ENCODE data around the gene APOBEC3B. TPM values are rescaled to one million over a fixed set of nuclear protein-coding genes. Genes with fewer than 3 reads are reported as not detected.
A peak's percentile ranks its signal among the peaks of the same experiment; 100 is the strongest.
"Not testable (repeated sequence)": the region's sequence is repeated elsewhere in the genome, so short reads cannot be mapped to it uniquely, and the experiment has no call there.

The APOBEC3B gene
- polyA plus RNA-seq, 2 donors: 3.4 to 4.6 TPM

GRCh38 chr22:38971791-38972190, 10.4 kb upstream of the APOBEC3B start:
- Histone ChIP-seq H3K27me3 (ENCODE audit: control insufficient read depth in 1 of 2, insufficient read depth in 2 of 2, low read length in 2 of 2) (no peaks in the 10 kb centered on the region), H3K4me3 (ENCODE audit: low read depth in 1 of 2, low read length in 2 of 2) (no peak overlapping the region), H3K4me1 (ENCODE audit: control insufficient read depth in 2 of 2, insufficient read depth in 2 of 2, low read length in 1 of 2) (no peaks in the 10 kb centered on the region), H3K27ac (ENCODE audit: low read depth in 2 of 2, low read length in 1 of 2) (no peak overlapping the region), H3K36me3 (ENCODE audit: control insufficient read depth in 2 of 2, insufficient read depth in 2 of 2, low read length in 1 of 2) (no peaks in the 10 kb centered on the region), H3K9me3 (ENCODE audit: control insufficient read depth in 2 of 2, insufficient read depth in 1 of 2, low read depth in 1 of 2, low read length in 1 of 2) (no peaks in the 10 kb centered on the region)
- WGBS, 2 donors: 82 to 84% methylated on average over 3 of the region's 3 CpGs

DNA sequence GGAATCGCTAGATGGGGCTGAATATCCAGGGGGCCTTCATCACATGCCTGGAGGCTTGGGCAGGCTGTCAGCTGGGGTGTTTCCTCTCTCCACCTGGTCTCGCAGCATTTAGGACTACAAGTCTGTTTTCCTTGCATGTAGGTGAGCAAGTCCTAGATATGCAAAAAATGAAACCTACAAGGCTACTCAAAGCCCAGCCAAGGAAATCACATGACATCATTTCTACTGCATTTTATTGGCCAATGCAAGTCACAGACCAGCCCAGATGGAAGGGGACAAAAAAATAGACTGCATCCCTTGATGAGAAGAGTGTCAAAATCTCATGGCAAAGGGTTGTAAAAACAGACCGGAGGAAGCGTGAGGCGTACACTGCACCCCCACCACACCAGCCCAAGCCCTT, 9.6 kb upstream of the APOBEC3B start:
- 90 to 95% methylated on average over 5 of the region's 5 CpGs for WGBS, 2 donors
- Histone ChIP-seq H3K27ac (ENCODE audit: low read depth in 2 of 2, low read length in 1 of 2) (no peak overlapping the region), H3K27me3 (ENCODE audit: control insufficient read depth in 1 of 2, insufficient read depth in 2 of 2, low read length in 2 of 2) (no peaks in the 10 kb centered on the region)

DNA sequence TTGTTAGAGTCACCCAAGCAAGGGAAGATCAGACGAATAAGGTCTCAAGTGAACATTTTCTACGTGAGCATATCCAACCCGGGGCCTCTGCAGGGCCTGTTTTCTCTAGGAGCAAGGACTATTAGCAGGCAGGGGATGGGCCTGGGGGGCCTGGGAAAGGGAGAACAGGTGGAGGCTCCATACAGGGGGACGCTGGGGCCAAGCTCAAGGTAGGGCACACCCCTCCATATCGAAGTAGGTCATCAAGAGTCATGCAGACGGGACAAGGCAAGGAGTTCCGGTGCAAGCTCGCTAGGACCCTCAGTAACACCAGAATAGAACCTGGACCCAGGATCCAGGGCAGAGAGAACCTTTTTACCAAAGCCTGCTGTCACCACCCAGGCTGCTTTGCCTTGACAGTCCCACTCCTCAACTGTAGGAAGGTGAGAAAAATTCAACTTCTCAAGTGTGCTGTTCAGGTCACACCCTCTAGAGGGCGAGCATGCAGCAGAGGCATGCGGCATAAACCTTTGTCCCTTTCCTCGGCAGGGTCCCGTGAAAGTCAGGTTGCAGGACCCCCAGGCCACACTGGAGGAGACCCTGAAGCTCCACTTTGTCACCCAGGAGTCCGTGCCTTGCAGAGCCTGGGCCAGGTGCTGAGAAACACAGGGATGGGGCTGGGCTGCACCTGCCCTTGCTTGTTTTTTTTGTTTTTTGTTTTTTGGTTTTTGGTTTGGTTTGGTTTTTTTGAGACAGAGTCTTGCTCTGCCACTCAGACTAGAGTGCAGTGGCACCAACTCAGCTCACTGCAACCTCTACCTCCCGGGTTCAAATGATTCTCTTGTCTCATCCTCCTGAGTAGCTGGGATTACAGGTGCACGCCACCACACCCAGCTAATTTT, 8.6 kb upstream of the APOBEC3B start:
- Histone ChIP-seq H3K4me3 (ENCODE audit: low read depth in 1 of 2, low read length in 2 of 2) (no peak overlapping the region), H3K4me1 (ENCODE audit: control insufficient read depth in 2 of 2, insufficient read depth in 2 of 2, low read length in 1 of 2) (no peaks in the 10 kb centered on the region), H3K36me3 (ENCODE audit: control insufficient read depth in 2 of 2, insufficient read depth in 2 of 2, low read length in 1 of 2) (no peaks in the 10 kb centered on the region), H3K27me3 (ENCODE audit: control insufficient read depth in 1 of 2, insufficient read depth in 2 of 2, low read length in 2 of 2) (no peaks in the 10 kb centered on the region), H3K9me3 (ENCODE audit: control insufficient read depth in 2 of 2, insufficient read depth in 1 of 2, low read depth in 1 of 2, low read length in 1 of 2) (no peaks in the 10 kb centered on the region), H3K27ac (ENCODE audit: low read depth in 2 of 2, low read length in 1 of 2) (no peak overlapping the region)
- 42 to 46% methylated on average over 15 of the region's 15 CpGs for WGBS, 2 donors

More for the DNA sequence above, 9.6 kb upstream of the APOBEC3B start:
- no peaks in the 10 kb centered on the region for H3K9me3 ChIP-seq (ENCODE audit: control insufficient read depth in 2 of 2, insufficient read depth in 1 of 2, low read depth in 1 of 2, low read length in 1 of 2)
- no peaks in the 10 kb centered on the region for H3K36me3 ChIP-seq (ENCODE audit: control insufficient read depth in 2 of 2, insufficient read depth in 2 of 2, low read length in 1 of 2)
- H3K4me3 ChIP-seq (ENCODE audit: low read depth in 1 of 2, low read length in 2 of 2): no peak overlapping the region
- H3K4me1 ChIP-seq (ENCODE audit: control insufficient read depth in 2 of 2, insufficient read depth in 2 of 2, low read length in 1 of 2): no peaks in the 10 kb centered on the region

DNA sequence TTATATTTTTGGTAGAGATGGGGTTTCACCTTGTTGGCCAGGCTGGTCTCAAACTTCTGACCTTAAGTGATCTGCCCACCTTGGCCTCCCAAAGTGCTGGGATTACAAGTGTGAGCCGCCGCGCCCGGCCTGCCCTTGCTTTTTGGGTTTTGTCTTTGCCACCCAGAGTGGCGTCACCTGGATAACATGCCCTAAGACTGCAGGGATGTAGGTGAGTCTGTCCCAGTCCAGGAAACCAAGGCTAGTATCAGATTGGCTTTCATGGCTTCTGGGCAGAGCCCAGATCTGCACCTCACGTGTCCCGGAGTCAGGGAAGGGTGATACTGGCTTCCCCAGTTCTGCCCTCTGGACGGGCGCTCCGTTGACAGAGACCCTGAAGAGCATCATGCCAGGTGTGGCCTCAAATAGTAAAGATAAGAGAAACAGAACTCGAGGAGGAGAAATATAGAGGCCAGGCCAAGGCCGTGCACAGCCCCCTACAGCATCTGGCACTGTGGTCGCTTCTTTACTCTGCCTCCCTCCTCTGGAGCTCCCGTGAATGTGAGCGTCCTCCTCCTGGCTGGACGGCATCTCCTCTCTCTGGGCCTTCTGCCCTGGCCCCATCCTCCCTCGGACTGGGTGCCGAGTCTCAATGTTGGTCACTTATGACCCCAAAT, 7.8 kb upstream of the APOBEC3B start:
- 87 to 88% methylated on average over 18 of the region's 18 CpGs for WGBS, 2 donors
- no peaks in the 10 kb centered on the region for H3K27me3 ChIP-seq (ENCODE audit: control insufficient read depth in 1 of 2, insufficient read depth in 2 of 2, low read length in 2 of 2)
- no peak overlapping the region for H3K4me3 ChIP-seq (ENCODE audit: low read depth in 1 of 2, low read length in 2 of 2)
- no peak overlapping the region for H3K27ac ChIP-seq (ENCODE audit: low read depth in 2 of 2, low read length in 1 of 2)
- H3K4me1 ChIP-seq (ENCODE audit: control insufficient read depth in 2 of 2, insufficient read depth in 2 of 2, low read length in 1 of 2): no peaks in the 10 kb centered on the region
- no peaks in the 10 kb centered on the region for H3K36me3 ChIP-seq (ENCODE audit: control insufficient read depth in 2 of 2, insufficient read depth in 2 of 2, low read length in 1 of 2)
- no peaks in the 10 kb centered on the region for H3K9me3 ChIP-seq (ENCODE audit: control insufficient read depth in 2 of 2, insufficient read depth in 1 of 2, low read depth in 1 of 2, low read length in 1 of 2)

GRCh38 chr22:38974826-38975175, 7.3 kb upstream of the APOBEC3B start:
- no peaks in the 10 kb centered on the region for H3K9me3 ChIP-seq (ENCODE audit: control insufficient read depth in 2 of 2, insufficient read depth in 1 of 2, low read depth in 1 of 2, low read length in 1 of 2)
- no peak overlapping the region for H3K27ac ChIP-seq (ENCODE audit: low read depth in 2 of 2, low read length in 1 of 2)
- WGBS, 2 donors: 90 to 91% methylated on average over 7 of the region's 7 CpGs
- no peak overlapping the region for H3K4me3 ChIP-seq (ENCODE audit: low read depth in 1 of 2, low read length in 2 of 2)
- H3K36me3 ChIP-seq (ENCODE audit: control insufficient read depth in 2 of 2, insufficient read depth in 2 of 2, low read length in 1 of 2): no peaks in the 10 kb centered on the region
- H3K4me1 ChIP-seq (ENCODE audit: control insufficient read depth in 2 of 2, insufficient read depth in 2 of 2, low read length in 1 of 2): no peaks in the 10 kb centered on the region
- no peaks in the 10 kb centered on the region for H3K27me3 ChIP-seq (ENCODE audit: control insufficient read depth in 1 of 2, insufficient read depth in 2 of 2, low read length in 2 of 2)

DNA sequence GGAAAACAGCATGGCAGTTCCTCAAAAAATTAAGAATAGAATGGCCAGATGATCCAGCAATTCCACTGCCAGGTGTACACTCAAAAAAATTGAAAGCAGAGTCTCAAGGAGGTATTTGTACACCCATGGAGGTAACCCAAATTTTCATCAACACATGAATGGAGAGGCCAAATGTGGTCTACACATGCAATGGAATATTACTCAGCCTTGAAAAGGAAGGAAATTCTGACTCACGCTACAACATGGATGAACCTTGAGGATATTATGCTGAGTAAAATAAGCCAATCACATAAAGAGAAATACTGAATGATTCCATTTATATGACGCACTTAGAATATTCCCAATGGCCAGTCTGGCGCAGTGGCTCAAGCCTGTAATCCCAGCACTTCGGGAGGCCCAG, 4.9 kb upstream of the APOBEC3B start:
- not testable (repeated sequence) for H3K27ac ChIP-seq (ENCODE audit: low read depth in 2 of 2, low read length in 1 of 2); H3K27me3 ChIP-seq (ENCODE audit: control insufficient read depth in 1 of 2, insufficient read depth in 2 of 2, low read length in 2 of 2); H3K4me3 ChIP-seq (ENCODE audit: low read depth in 1 of 2, low read length in 2 of 2); H3K9me3 ChIP-seq (ENCODE audit: control insufficient read depth in 2 of 2, insufficient read depth in 1 of 2, low read depth in 1 of 2, low read length in 1 of 2); H3K4me1 ChIP-seq (ENCODE audit: control insufficient read depth in 2 of 2, insufficient read depth in 2 of 2, low read length in 1 of 2); H3K36me3 ChIP-seq (ENCODE audit: control insufficient read depth in 2 of 2, insufficient read depth in 2 of 2, low read length in 1 of 2)
- WGBS, 2 donors: 95 to 96% methylated on average over 4 of the region's 4 CpGs

- not testable (repeated sequence) for H3K27me3 ChIP-seq (ENCODE audit: control insufficient read depth in 1 of 2, insufficient read depth in 2 of 2, low read length in 2 of 2); H3K4me3 ChIP-seq (ENCODE audit: low read depth in 1 of 2, low read length in 2 of 2); H3K4me1 ChIP-seq (ENCODE audit: control insufficient read depth in 2 of 2, insufficient read depth in 2 of 2, low read length in 1 of 2); H3K36me3 ChIP-seq (ENCODE audit: control insufficient read depth in 2 of 2, insufficient read depth in 2 of 2, low read length in 1 of 2); H3K9me3 ChIP-seq (ENCODE audit: control insufficient read depth in 2 of 2, insufficient read depth in 1 of 2, low read depth in 1 of 2, low read length in 1 of 2); H3K27ac ChIP-seq (ENCODE audit: low read depth in 2 of 2, low read length in 1 of 2)
- WGBS, 2 donors: 56 to 65% methylated on average over 10 of the region's 10 CpGs
These were observed 1.6 kb upstream of the APOBEC3B start for GRCh38 chr22:38980587-38980986.

- Histone ChIP-seq H3K27me3 (ENCODE audit: control insufficient read depth in 1 of 2, insufficient read depth in 2 of 2, low read length in 2 of 2) (no peaks in the 10 kb centered on the region), H3K4me3 (ENCODE audit: low read depth in 1 of 2, low read length in 2 of 2) (peak overlapping the region in 1 of 2 donors; percentile 31), H3K4me1 (ENCODE audit: control insufficient read depth in 2 of 2, insufficient read depth in 2 of 2, low read length in 1 of 2) (peaks cover 2 to 3% of the 10 kb centered on the region in 2 donors), H3K9me3 (ENCODE audit: control insufficient read depth in 2 of 2, insufficient read depth in 1 of 2, low read depth in 1 of 2, low read length in 1 of 2) (no peaks in the 10 kb centered on the region), H3K27ac (ENCODE audit: low read depth in 2 of 2, low read length in 1 of 2) (peak overlapping the region; percentile 63 to 82), H3K36me3 (ENCODE audit: control insufficient read depth in 2 of 2, insufficient read depth in 2 of 2, low read length in 1 of 2) (no peaks in the 10 kb centered on the region)
- WGBS, 2 donors: 16 to 23% methylated on average over 27 of the region's 27 CpGs
These were observed 849 bp upstream of the APOBEC3B start for GRCh38 chr22:38981005-38981991.

DNA sequence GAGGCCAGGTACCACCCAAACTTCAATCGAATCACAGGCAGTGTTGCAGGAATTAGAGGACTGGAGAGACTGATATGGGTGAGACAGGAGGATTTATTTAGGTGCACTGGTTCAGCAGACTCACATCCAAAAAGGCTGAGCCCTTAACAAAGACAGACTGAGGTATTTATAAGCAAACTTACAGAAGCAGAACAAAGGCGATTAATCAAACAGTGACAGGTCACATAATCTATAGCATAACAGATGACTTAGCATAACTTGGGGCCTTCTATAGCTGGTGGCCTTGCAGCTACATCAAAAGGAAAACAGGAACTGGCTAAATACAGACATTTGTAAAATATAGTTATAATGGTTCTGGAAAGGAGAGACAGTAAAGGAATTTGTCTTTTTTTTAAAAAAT, 2.1 kb downstream of the APOBEC3B start:
- Histone ChIP-seq H3K4me3 (ENCODE audit: low read depth in 1 of 2, low read length in 2 of 2) (no peak overlapping the region), H3K36me3 (ENCODE audit: control insufficient read depth in 2 of 2, insufficient read depth in 2 of 2, low read length in 1 of 2) (no peaks in the 10 kb centered on the region), H3K4me1 (ENCODE audit: control insufficient read depth in 2 of 2, insufficient read depth in 2 of 2, low read length in 1 of 2) (peaks cover 2 to 3% of the 10 kb centered on the region in 2 donors), H3K27ac (ENCODE audit: low read depth in 2 of 2, low read length in 1 of 2) (peak overlapping the region; percentile 73 to 80), H3K9me3 (ENCODE audit: control insufficient read depth in 2 of 2, insufficient read depth in 1 of 2, low read depth in 1 of 2, low read length in 1 of 2) (no peaks in the 10 kb centered on the region), H3K27me3 (ENCODE audit: control insufficient read depth in 1 of 2, insufficient read depth in 2 of 2, low read length in 2 of 2) (no peaks in the 10 kb centered on the region)
- 85% methylated on average over 2 of the region's 2 CpGs for WGBS, 2 donors
